Activated CD8-positive, alpha-beta memory T cell treated with anti-CD3 and anti-CD28 coated beads, Interleukin-2, amount 10 ng/mL, durations not matched to agents 7 days and 5 days (primary cell): ENCODE data around the gene MROH2A. TPM values are rescaled to one million over a fixed set of nuclear protein-coding genes. Genes with fewer than 3 reads are reported as not detected.

Experiments used
- ATAC-seq: fragments of 150-1000 bp; cut with Tn5 transposase; one replicate; pipeline ENCODE4 v1.10.0; 2021; ENCODE audit warnings: moderate library complexity
- CTCF ChIA-PET: fragments of 350-600 bp; sonication (Branson Sonifier 250); formaldehyde crosslinking; loops from one replicate; lab custom pipeline; 2021; ENCODE audit warnings: antibody characterized with exemption; lab: Charles Lee
- DNase-seq: peaks from one replicate; pipeline ENCODE4 v3.0.0-alpha.2; 2020
- H3K27ac Mint-ChIP-seq: one replicate; pipeline ENCODE4 v1.8.0; 2021; ENCODE audit warnings: mild to moderate bottlenecking, mixed read lengths
- H3K27me3 Mint-ChIP-seq: one replicate; pipeline ENCODE4 v1.8.0; 2021; ENCODE audit warnings: mixed read lengths
- H3K36me3 Mint-ChIP-seq: one replicate; pipeline ENCODE4 v1.8.0; 2021; ENCODE audit warnings: mild to moderate bottlenecking, mixed read lengths
- H3K4me1 Mint-ChIP-seq: one replicate; pipeline ENCODE4 v1.8.0; 2021; ENCODE audit warnings: mixed read lengths
- H3K4me3 Mint-ChIP-seq: one replicate; pipeline ENCODE4 v1.8.0; 2021; ENCODE audit warnings: mild to moderate bottlenecking, moderate library complexity, mixed read lengths
- H3K9me3 Mint-ChIP-seq: one replicate; pipeline ENCODE4 v1.8.0; 2022; ENCODE audit warnings: low read depth, mixed read lengths
- total RNA-seq, 2 experiments: library from RNA; stranded (reverse); gene quantifications; one replicate each; pipeline ENCODE4 v1.2.3, GENCODE V29; 2021

Gene MROH2A
- total RNA-seq, 2 experiments from 2014 or later: not detected

- no peaks in the 10 kb centered on the region for H3K36me3 Mint-ChIP-seq
- peaks cover 5% of the 10 kb centered on the region for H3K27me3 Mint-ChIP-seq
- H3K27ac Mint-ChIP-seq: no peak overlapping the region
- no peak overlapping the region for H3K4me3 Mint-ChIP-seq
- no peak for ATAC-seq
- CTCF ChIA-PET: no interaction called here
- peaks cover 5% of the 10 kb centered on the region for H3K9me3 Mint-ChIP-seq
- DNase-seq: no peak
- H3K4me1 Mint-ChIP-seq: no peaks in the 10 kb centered on the region
Measured at GRCh38 chr2:233754872-233755611, 23.1 kb upstream of the MROH2A start.

GRCh38 chr2:233756429-233757081 lies 21.6 kb upstream of the MROH2A start:
- no peak overlapping the region for H3K4me3 Mint-ChIP-seq
- H3K27ac Mint-ChIP-seq: no peak overlapping the region
- H3K4me1 Mint-ChIP-seq: no peaks in the 10 kb centered on the region
- H3K36me3 Mint-ChIP-seq: no peaks in the 10 kb centered on the region
- peaks cover 1% of the 10 kb centered on the region for H3K9me3 Mint-ChIP-seq
- DNase-seq: no peak
- CTCF ChIA-PET: no interaction called here
- no peak for ATAC-seq
- H3K27me3 Mint-ChIP-seq: peaks cover 9% of the 10 kb centered on the region

DNA sequence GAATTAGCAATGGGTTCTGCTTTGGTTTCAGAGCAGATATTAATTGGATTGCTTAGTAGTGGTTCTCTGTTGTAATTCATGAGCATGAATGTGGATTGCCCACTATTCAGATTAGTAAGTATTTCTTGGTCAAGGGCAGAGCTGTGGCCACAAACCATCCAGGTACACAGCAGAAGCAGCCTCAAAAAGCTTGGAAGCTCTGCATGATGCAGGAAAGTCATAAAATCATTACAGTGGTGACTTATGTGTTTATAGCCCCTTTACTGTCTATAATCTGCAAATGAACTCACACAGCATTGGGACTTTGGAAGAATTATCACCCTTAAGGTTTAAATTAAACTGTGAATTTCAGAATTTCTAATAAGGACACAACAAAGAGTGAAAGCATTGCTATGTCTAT lies 20.0 kb upstream of the MROH2A start:
- CTCF ChIA-PET: no interaction called here
- no peak overlapping the region for H3K27ac Mint-ChIP-seq
- H3K4me3 Mint-ChIP-seq: no peak overlapping the region
- no peaks in the 10 kb centered on the region for H3K36me3 Mint-ChIP-seq
- DNase-seq (no peak), ATAC-seq (no peak)
- H3K27me3 Mint-ChIP-seq: peaks cover 9% of the 10 kb centered on the region
- no peaks in the 10 kb centered on the region for H3K4me1 Mint-ChIP-seq
- no peaks in the 10 kb centered on the region for H3K9me3 Mint-ChIP-seq

DNA sequence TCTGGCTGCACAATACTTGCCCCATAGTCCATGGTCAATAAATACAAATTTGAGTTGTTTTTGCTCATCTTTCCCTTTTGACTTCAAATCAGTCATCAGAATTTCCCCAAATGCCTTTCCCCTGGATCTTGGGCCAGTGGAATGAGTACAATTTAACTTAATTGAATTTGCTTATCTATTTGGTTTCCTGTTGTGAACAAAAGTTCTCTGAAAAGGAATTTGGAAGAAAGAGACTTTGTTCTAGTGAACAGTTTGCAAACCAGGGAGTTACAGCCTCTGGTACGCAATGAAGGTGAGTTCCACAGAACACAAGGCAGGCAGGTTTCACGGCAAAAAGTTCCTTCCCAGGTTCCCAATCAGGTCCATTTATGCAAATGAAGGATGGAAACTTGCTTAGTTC lies 19.3 kb upstream of the MROH2A start:
- Mint-ChIP-seq H3K36me3 (no peaks in the 10 kb centered on the region), H3K27ac (no peak overlapping the region), H3K27me3 (peaks cover 16% of the 10 kb centered on the region), H3K4me3 (no peak overlapping the region), H3K4me1 (no peaks in the 10 kb centered on the region), H3K9me3 (no peaks in the 10 kb centered on the region)
- DNase-seq (no peak), ATAC-seq (no peak)
- CTCF ChIA-PET: no interaction called here

DNA sequence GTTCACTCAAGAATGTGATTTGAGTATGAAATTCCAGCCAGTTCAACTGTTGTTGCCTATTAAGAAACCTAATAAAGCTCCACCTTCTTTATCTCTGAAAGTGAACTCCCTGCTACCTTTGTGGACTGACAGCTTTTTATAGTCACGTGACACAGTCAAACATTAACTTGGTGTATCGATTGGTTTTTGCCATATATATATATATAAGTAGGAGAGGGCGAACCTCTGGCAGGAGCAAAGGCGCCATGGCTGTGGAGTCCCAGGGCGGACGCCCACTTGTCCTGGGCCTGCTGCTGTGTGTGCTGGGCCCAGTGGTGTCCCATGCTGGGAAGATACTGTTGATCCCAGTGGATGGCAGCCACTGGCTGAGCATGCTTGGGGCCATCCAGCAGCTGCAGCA lies 18.1 kb upstream of the MROH2A start, which contains the start of gene UGT1A1:
UGT1A1 (plus strand) TSS at position 228 of the 400 bp plus-strand sequence; CDS start at position 246, 18 bp downstream.
- H3K4me3 Mint-ChIP-seq: no peak within 1 kb of the TSS
- DNase-seq: no peak
- CTCF ChIA-PET: no interaction called here
- no peak within 1 kb of the TSS for H3K27ac Mint-ChIP-seq
- ATAC-seq: no peak
- H3K9me3 Mint-ChIP-seq: no peaks in the 10 kb centered on the region
- no peaks in the 10 kb centered on the region for H3K4me1 Mint-ChIP-seq
- peaks cover 25% of the 10 kb centered on the region for H3K27me3 Mint-ChIP-seq
- H3K36me3 Mint-ChIP-seq: no peaks in the 10 kb centered on the region

DNA sequence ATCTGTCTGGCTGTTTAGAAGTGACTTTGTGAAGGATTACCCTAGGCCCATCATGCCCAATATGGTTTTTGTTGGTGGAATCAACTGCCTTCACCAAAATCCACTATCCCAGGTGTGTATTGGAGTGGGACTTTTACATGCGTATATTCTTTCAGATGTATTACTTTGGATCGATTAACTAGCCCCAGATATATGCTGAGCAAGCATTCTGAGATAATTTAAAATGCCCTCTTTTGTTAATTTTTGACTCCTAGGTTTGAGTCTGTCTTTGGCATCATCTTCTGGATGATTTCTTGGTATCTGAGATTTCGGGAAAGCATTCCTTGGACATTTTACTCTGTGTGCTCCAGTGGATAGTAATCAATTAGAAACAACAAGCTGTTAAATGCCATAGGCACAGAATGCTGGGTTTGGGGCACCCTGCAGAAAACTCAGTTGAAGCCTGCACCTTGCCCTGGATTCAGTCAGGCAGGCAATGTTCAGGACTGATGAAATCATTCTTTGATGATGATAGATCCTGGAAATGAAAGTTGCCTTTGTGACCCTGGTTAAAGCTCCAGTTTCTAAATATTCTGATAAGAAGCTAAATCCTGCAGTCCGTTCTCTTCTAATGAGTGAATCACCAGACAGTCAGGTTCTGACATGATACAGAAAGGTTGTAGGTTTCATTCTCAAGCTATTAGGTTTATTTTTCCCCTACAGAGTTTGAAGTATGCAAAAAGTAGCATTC lies 16.9 kb upstream of the MROH2A start:
- DNase-seq: no peak
- CTCF ChIA-PET: no interaction called here
- ATAC-seq: no peak
- Mint-ChIP-seq H3K4me1 (no peaks in the 10 kb centered on the region), H3K27me3 (peaks cover 25% of the 10 kb centered on the region), H3K4me3 (no peak overlapping the region), H3K9me3 (no peaks in the 10 kb centered on the region), H3K36me3 (no peaks in the 10 kb centered on the region), H3K27ac (no peak overlapping the region)

DNA sequence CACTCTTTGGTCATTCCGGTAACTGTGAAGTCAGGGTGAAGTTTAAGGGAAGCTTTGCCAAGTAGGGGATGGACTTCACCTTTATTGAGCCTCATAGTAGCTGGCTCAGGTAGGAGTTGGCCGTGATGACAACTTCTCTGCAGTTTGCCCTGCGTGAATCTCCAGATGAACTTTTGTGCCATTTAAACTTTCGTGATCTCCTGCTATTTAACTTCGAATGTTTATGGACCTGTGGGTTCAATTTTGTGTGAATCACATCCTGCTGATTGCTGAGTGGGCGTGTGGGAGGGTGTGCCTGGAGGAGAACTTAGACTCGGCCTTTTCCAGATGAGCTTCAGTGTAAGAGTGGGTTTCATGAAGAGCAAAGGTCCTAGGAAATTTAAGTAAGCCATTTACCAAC lies 13.9 kb upstream of the MROH2A start:
- no peaks in the 10 kb centered on the region for H3K9me3 Mint-ChIP-seq
- H3K36me3 Mint-ChIP-seq: no peaks in the 10 kb centered on the region
- H3K4me3 Mint-ChIP-seq: no peak overlapping the region
- no peak for ATAC-seq
- CTCF ChIA-PET: no interaction called here
- H3K27ac Mint-ChIP-seq: no peak overlapping the region
- H3K27me3 Mint-ChIP-seq: peaks cover 22% of the 10 kb centered on the region
- no peak for DNase-seq
- H3K4me1 Mint-ChIP-seq: no peaks in the 10 kb centered on the region

DNA sequence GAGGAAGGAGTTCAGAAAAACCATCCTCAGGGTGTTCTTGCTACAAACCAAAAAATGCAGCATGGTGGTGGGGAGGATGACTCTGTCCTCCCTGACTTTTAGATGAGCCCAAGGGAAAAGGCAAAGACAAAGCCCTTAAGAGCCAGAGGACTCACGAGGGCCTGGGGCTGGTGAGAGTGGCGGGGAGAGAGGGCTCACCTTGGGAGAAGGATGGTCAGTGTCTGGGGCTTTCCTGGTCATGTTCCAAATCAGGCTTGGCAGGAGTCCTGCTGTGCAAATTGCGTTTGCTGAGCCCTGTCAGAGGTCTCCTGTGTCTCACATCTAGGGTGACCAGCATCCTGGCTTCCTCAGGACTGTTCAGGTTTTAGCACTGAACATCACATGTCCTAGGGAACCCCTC lies 13.4 kb upstream of the MROH2A start:
- H3K27me3 Mint-ChIP-seq: peaks cover 22% of the 10 kb centered on the region
- no peak overlapping the region for H3K27ac Mint-ChIP-seq

GRCh38 chr2:233766416-233766815 lies 11.7 kb upstream of the MROH2A start:
- no peak for DNase-seq
- Mint-ChIP-seq H3K36me3 (no peaks in the 10 kb centered on the region), H3K4me1 (no peaks in the 10 kb centered on the region), H3K4me3 (no peak overlapping the region), H3K27ac (no peak overlapping the region), H3K9me3 (no peaks in the 10 kb centered on the region), H3K27me3 (peaks cover 23% of the 10 kb centered on the region)
- CTCF ChIA-PET: no interaction called here
- no peak for ATAC-seq

More for the DNA sequence above, 13.4 kb upstream of the MROH2A start:
- Mint-ChIP-seq H3K4me3 (no peak overlapping the region), H3K9me3 (no peaks in the 10 kb centered on the region), H3K36me3 (no peaks in the 10 kb centered on the region), H3K4me1 (no peaks in the 10 kb centered on the region)
- no peak for ATAC-seq
- DNase-seq: no peak
- CTCF ChIA-PET: no interaction called here

- no peak for ATAC-seq
- H3K4me1 Mint-ChIP-seq: no peaks in the 10 kb centered on the region
- no peaks in the 10 kb centered on the region for H3K36me3 Mint-ChIP-seq
- CTCF ChIA-PET: no interaction called here
- no peak overlapping the region for H3K27ac Mint-ChIP-seq
- H3K9me3 Mint-ChIP-seq: no peaks in the 10 kb centered on the region
- no peak overlapping the region for H3K4me3 Mint-ChIP-seq
- peaks cover 19% of the 10 kb centered on the region for H3K27me3 Mint-ChIP-seq
- no peak for DNase-seq
Measured at GRCh38 chr2:233768076-233768475, 10.1 kb upstream of the MROH2A start.

DNA sequence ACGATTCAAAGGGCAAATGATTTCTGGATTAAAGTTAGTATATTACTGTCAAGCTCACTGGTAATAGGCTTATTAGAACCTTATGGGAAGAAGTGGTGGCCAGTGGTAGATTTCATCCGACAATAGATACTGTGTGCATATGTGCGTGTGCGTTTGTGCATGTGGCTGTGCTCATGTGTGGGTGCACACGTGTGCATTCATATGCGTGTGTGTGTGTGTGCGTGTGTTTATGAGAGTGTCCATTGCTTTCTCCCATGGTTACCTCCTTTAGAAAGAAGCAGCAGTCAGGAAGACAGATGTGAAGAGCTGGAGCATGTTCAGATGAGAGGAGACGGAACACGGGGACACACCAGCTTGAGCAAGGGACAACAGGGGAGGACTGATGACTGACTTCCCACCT lies 8.9 kb upstream of the MROH2A start:
- no peaks in the 10 kb centered on the region for H3K9me3 Mint-ChIP-seq
- H3K4me1 Mint-ChIP-seq: no peaks in the 10 kb centered on the region
- ATAC-seq (no peak), DNase-seq (no peak)
- H3K4me3 Mint-ChIP-seq: no peak overlapping the region
- CTCF ChIA-PET: no interaction called here
- H3K36me3 Mint-ChIP-seq: no peaks in the 10 kb centered on the region
- no peak overlapping the region for H3K27ac Mint-ChIP-seq
- peaks cover 8% of the 10 kb centered on the region for H3K27me3 Mint-ChIP-seq

GRCh38 chr2:233772153-233772552 lies 6.0 kb upstream of the MROH2A start:
- Mint-ChIP-seq H3K27ac (no peak overlapping the region), H3K4me1 (no peaks in the 10 kb centered on the region), H3K4me3 (no peak overlapping the region), H3K9me3 (peaks cover 2% of the 10 kb centered on the region), H3K36me3 (no peaks in the 10 kb centered on the region), H3K27me3 (peaks cover 3% of the 10 kb centered on the region)
- DNase-seq (no peak), ATAC-seq (no peak)
- CTCF ChIA-PET: no interaction called here

GRCh38 chr2:233772583-233772982 lies 5.5 kb upstream of the MROH2A start:
- Mint-ChIP-seq H3K4me3 (no peak overlapping the region), H3K9me3 (peaks cover 2% of the 10 kb centered on the region), H3K36me3 (no peaks in the 10 kb centered on the region), H3K27me3 (peaks cover 3% of the 10 kb centered on the region), H3K27ac (no peak overlapping the region), H3K4me1 (no peaks in the 10 kb centered on the region)
- DNase-seq (no peak), ATAC-seq (no peak)
- CTCF ChIA-PET: no interaction called here

- DNase-seq: no peak
- Mint-ChIP-seq H3K4me3 (no peak overlapping the region), H3K9me3 (peaks cover 2% of the 10 kb centered on the region), H3K4me1 (no peaks in the 10 kb centered on the region), H3K27ac (no peak overlapping the region), H3K36me3 (no peaks in the 10 kb centered on the region), H3K27me3 (peaks cover 6% of the 10 kb centered on the region)
- no peak for ATAC-seq
- CTCF ChIA-PET: no interaction called here
Measured at GRCh38 chr2:233773854-233774253, 4.3 kb upstream of the MROH2A start.
